GM23338 (cell line): Measurements from ENCODE around the gene C17orf78. TPM values are rescaled to one million over a fixed set of nuclear protein-coding genes. Genes with fewer than 3 reads are reported as not detected.

Experiments used
- ATAC-seq: fragments of 200-7000 bp; cut with Tn5 transposase; 3 replicates; pipeline ENCODE4 v1.9.1; 2020
- DNase-seq: peaks from one replicate; pipeline ENCODE4 v3.0.0-alpha.2; 2015; ENCODE audit warnings: low spot score
- H2AFZ ChIP-seq: fragments of 200-600 bp; sonication (generic); 2 replicates; pipeline ENCODE4 v1.8.0; 2016; ENCODE audit warnings: antibody characterized with exemption, mild to moderate bottlenecking, moderate library complexity
- H3F3A ChIP-seq: fragments of 200-600 bp; sonication (generic); replicated peaks from 2 replicates; pipeline ENCODE4 v1.8.0; 2017; ENCODE audit warnings: antibody characterized with exemption, mixed run types, low read depth
- H3K27ac ChIP-seq: fragments of 200-600 bp; sonication (generic); 2 replicates; pipeline ENCODE4 v1.6.1; 2016; ENCODE audit warnings: low read depth
- H3K27me3 ChIP-seq: fragments of 200-600 bp; sonication (generic); 2 replicates; pipeline ENCODE4 v1.8.0; 2016; ENCODE audit warnings: mild to moderate bottlenecking, mixed run types, moderate library complexity; ENCODE audit not compliant: insufficient read depth
- H3K36me3 ChIP-seq: fragments of 200-600 bp; sonication (generic); 2 replicates; pipeline ENCODE4 v1.8.0; 2016; ENCODE audit warnings: mild to moderate bottlenecking; ENCODE audit not compliant: insufficient read depth
- H3K4me1 ChIP-seq: fragments of 200-600 bp; sonication (generic); 2 replicates; pipeline ENCODE4 v1.8.0; 2016; ENCODE audit warnings: mild to moderate bottlenecking, moderate library complexity; ENCODE audit not compliant: insufficient read depth
- H3K4me2 ChIP-seq: fragments of 200-600 bp; sonication (generic); 2 replicates; pipeline ENCODE4 v1.7.1; 2017; ENCODE audit warnings: mixed run types
- H3K4me3 ChIP-seq: fragments of 200-600 bp; sonication (generic); 2 replicates; pipeline ENCODE4 v1.6.1; 2016; ENCODE audit warnings: mixed run types
- H3K79me2 ChIP-seq: fragments of 200-600 bp; sonication (generic); replicated peaks from 2 replicates; pipeline ENCODE4 v1.8.0; 2017; ENCODE audit warnings: mild to moderate bottlenecking; ENCODE audit not compliant: insufficient read depth
- H3K9me2 ChIP-seq: fragments of 200-600 bp; sonication (generic); 2 replicates; pipeline ENCODE4 v1.8.0; 2017; ENCODE audit not compliant: insufficient read depth
- H4K20me1 ChIP-seq: fragments of 200-600 bp; sonication (generic); replicated peaks from 2 replicates; pipeline ENCODE4 v1.8.0; 2017; ENCODE audit warnings: mild to moderate bottlenecking; ENCODE audit not compliant: insufficient read depth
- H3K27ac Mint-ChIP-seq: 2 replicates; pipeline ENCODE4 v1.8.0; 2020; ENCODE audit warnings: inconsistent platforms, mild to moderate bottlenecking, moderate library complexity, mixed read lengths
- H3K27me3 Mint-ChIP-seq: 3 replicates; pipeline ENCODE4 v1.8.0; 2022; ENCODE audit warnings: low read depth, mild to moderate bottlenecking, moderate library complexity, mixed read lengths, inconsistent platforms; ENCODE audit not compliant: insufficient read depth, poor library complexity
- H3K36me3 Mint-ChIP-seq: 3 replicates; pipeline ENCODE4 v1.8.0; 2021; ENCODE audit warnings: low read depth, mild to moderate bottlenecking, inconsistent platforms, moderate library complexity, mixed read lengths
- H3K4me1 Mint-ChIP-seq: 3 replicates; pipeline ENCODE4 v1.8.0; 2020; ENCODE audit warnings: mild to moderate bottlenecking, inconsistent platforms, mixed read lengths
- H3K4me3 Mint-ChIP-seq: 3 replicates; pipeline ENCODE4 v1.8.0; 2021; ENCODE audit warnings: moderate library complexity, mild to moderate bottlenecking, inconsistent platforms, mixed read lengths
- H3K9me3 Mint-ChIP-seq: 3 replicates; pipeline ENCODE4 v1.8.0; 2020; ENCODE audit warnings: moderate library complexity, mild to moderate bottlenecking, inconsistent platforms, mixed read lengths
- CREB1 ChIP-seq: fragments of 250-450 bp; sonication (Bioruptor Pico); IDR thresholded peaks from 2 replicates; pipeline ENCODE4 v1.5.0; 2020; ENCODE audit warnings: low read depth, mild to moderate bottlenecking, moderate library complexity
- CTCF ChIP-seq, 2 experiments: fragments of 200-600 bp in 1 of 2; sonication (generic) in 1 of 2; conservative IDR thresholded peaks; 2 replicates each; pipeline versions ENCODE4 v1.5.1 to v1.6.1; 2016 to 2017; ENCODE audit warnings: antibody characterized with exemption in 2 of 2, low read depth in 2 of 2, mild to moderate bottlenecking in 2 of 2, moderate library complexity in 1 of 2
- ETS1 ChIP-seq: IDR thresholded peaks from 2 replicates; pipeline ENCODE4 v1.6.1; 2016; ENCODE audit warnings: antibody characterized with exemption
- EZH2 ChIP-seq: fragments of 200-600 bp; sonication (generic); IDR thresholded peaks from one replicate; pipeline ENCODE4 v1.8.0; 2017; ENCODE audit warnings: antibody characterized with exemption, mild to moderate bottlenecking, low read depth; ENCODE audit not compliant: unreplicated experiment
- EZH2phosphoT487 ChIP-seq: fragments of 200-600 bp; sonication (generic); IDR thresholded peaks from one replicate; pipeline ENCODE4 v1.8.1; 2018; ENCODE audit warnings: antibody characterized with exemption; ENCODE audit not compliant: unreplicated experiment
- JUNB ChIP-seq: IDR thresholded peaks from one replicate; pipeline ENCODE4 v1.6.1; 2016; ENCODE audit warnings: antibody characterized with exemption; ENCODE audit not compliant: unreplicated experiment
- NANOG ChIP-seq: IDR thresholded peaks from 2 replicates; pipeline ENCODE4 v1.6.1; 2016; ENCODE audit warnings: antibody characterized with exemption, borderline replicate concordance
- POLR2AphosphoS5 ChIP-seq: IDR thresholded peaks from 2 replicates; pipeline ENCODE4 v1.6.1; 2016; ENCODE audit warnings: antibody characterized with exemption, low read depth
- REST ChIP-seq: IDR thresholded peaks from one replicate; pipeline ENCODE4 v1.6.1; 2018; ENCODE audit warnings: antibody characterized with exemption; ENCODE audit not compliant: unreplicated experiment
- STAT1 ChIP-seq: IDR thresholded peaks from one replicate; pipeline ENCODE4 v1.6.1; 2016; ENCODE audit warnings: antibody characterized with exemption; ENCODE audit not compliant: unreplicated experiment
- ZNF114 ChIP-seq: fragments of 250-450 bp; sonication (Bioruptor Pico); IDR thresholded peaks from 2 replicates; pipeline ENCODE4 v1.5.0; 2020; ENCODE audit warnings: mild to moderate bottlenecking, moderate library complexity
- ZNF331 ChIP-seq: fragments of 250-450 bp; sonication (Bioruptor Pico); IDR thresholded peaks from 2 replicates; pipeline ENCODE4 v1.5.0; 2020; ENCODE audit warnings: low read depth, mild to moderate bottlenecking, moderate library complexity
- polyA plus RNA-seq: library from polyadenylated mRNA; unstranded; fragments of >200 nt; fragmentation: Nextera tagmentation; extraction: Ambion mirVana; gene quantifications from 2 replicates; pipeline ENCODE4 v1.2.1, GENCODE V29; 2016
- total RNA-seq: library from RNA; depleted of rRNA; stranded (reverse); fragments of >200 nt; shearing (Covaris generic); gene quantifications from 2 replicates; pipeline ENCODE4 v1.2.3, GENCODE V29; 2014

C17orf78 gene
- total and polyA plus RNA-seq, 2 experiments from 2014 or later = 0.19 TPM; not detected in 1

- peak in 1 of 2 experiments; percentile 26; a peak in 2 of 4 replicates for TF ChIP-seq CTCF (conservative IDR thresholded peaks at IDR 0.05; ENCODE audit: low read depth in 2 of 2)
These were observed 38.2 kb downstream of the C17orf78 start (continued) for GRCh38 chr17:37413875-37414519.

GRCh38 chr17:37417852-37418251 is 42.1 kb downstream of the C17orf78 start:
- Mint-ChIP-seq H3K36me3 (peaks cover 50% of the 10 kb centered on the region), H3K4me3 (no peak overlapping the region), H3K4me1 (no peaks in the 10 kb centered on the region), H3K27me3 (peaks cover 2% of the 10 kb centered on the region), H3K27ac (no peak overlapping the region), H3K9me3 (no peaks in the 10 kb centered on the region)
- no peaks in the 10 kb centered on the region for H3K9me2 ChIP-seq
- no peak overlapping the region for H3K27ac ChIP-seq
- no peak for DNase-seq
- H2AFZ ChIP-seq = no peak overlapping the region
- H3K79me2 ChIP-seq = no peaks in the 10 kb centered on the region
- no peak overlapping the region for H3K4me2 ChIP-seq
- 0 out of 2 replicates have a peak, but pooled peaks cover 3% of the 10 kb centered on the region for H3K4me1 ChIP-seq
- ATAC-seq = no peak
- no peaks in the 10 kb centered on the region for H3F3A ChIP-seq
- no peak overlapping the region for H3K4me3 ChIP-seq
- no peaks in the 10 kb centered on the region for H3K27me3 ChIP-seq
- peaks cover 12% of the 10 kb centered on the region; the same call in 1 of the 2 replicates for H3K36me3 ChIP-seq
- no peaks in the 10 kb centered on the region; the same call in 1 of the 2 replicates for H4K20me1 ChIP-seq
- no peak for TF ChIP-seq REST
- TF ChIP-seq NANOG = no peak
- TF ChIP-seq ZNF331 (CRISPR knock-in tag) = no peak
- no peak for TF ChIP-seq POLR2AphosphoS5
- TF ChIP-seq CREB1 (CRISPR knock-in tag) = no peak
- TF ChIP-seq ZNF114 (CRISPR knock-in tag) = no peak
- no peak for TF ChIP-seq ETS1
- no peak for TF ChIP-seq CTCF (conservative IDR thresholded peaks at IDR 0.05; ENCODE audit: low read depth in 2 of 2)
- TF ChIP-seq STAT1 = no peak
- no peak for TF ChIP-seq EZH2
- TF ChIP-seq JUNB = no peak
- no peak for TF ChIP-seq EZH2phosphoT487
